ENCODE results near the gene ZNF608. TPM values are rescaled to one million over a fixed set of nuclear protein-coding genes. Genes with fewer than 3 reads are reported as not detected.

The ZNF608 gene
- total RNA-seq, 1 experiment from 2014 or later = 0.95 TPM

- Histone ChIP-seq H3K27me3 (ENCODE audit: low read length) (no peaks in the 10 kb centered on the region), H2AFZ (ENCODE audit: low read length) (no peak overlapping the region), H3K79me2 (ENCODE audit: low read length) (no peaks in the 10 kb centered on the region), H3K9ac (ENCODE audit: low read length) (no peak overlapping the region), H3K9me2 (replicated peaks; ENCODE audit: low read length) (no peaks in the 10 kb centered on the region), H3K27ac (ENCODE audit: low read length) (peak overlapping the region; percentile 36; the same call in 1 of the 2 replicates), H3K36me3 (ENCODE audit: low read depth, low read length) (no peaks in the 10 kb centered on the region), H3K9me3 (ENCODE audit: low read length) (no peaks in the 10 kb centered on the region), H3K4me3 (ENCODE audit: low read length) (no peak overlapping the region), H3K4me2 (ENCODE audit: low read length) (no peak overlapping the region), H3K4me1 (ENCODE audit: insufficient read depth, low read length) (peaks cover 15% of the 10 kb centered on the region), H4K20me1 (ENCODE audit: low read length) (no peaks in the 10 kb centered on the region), H3F3A (ENCODE audit: low read length, unreplicated experiment) (no peaks in the 10 kb centered on the region)
- ATAC-seq (peak; percentile 88), DNase-seq (peak; percentile 45)
- no TSS peak for BruUV-seq (replicated peaks)
- intact Hi-C loops (cut with micrococcal nuclease) = loop anchor here (1.0 kb wide), 1 partner anchor 39 kb away; no protein-coding TSS in a partner anchor
- TF ChIP-seq CTCF (conservative IDR thresholded peaks at IDR 0.05; ENCODE audit: low read depth, low read length) = no peak
- no peak for TF ChIP-seq EZH2phosphoT487 (IDR thresholded peaks at IDR 0.05; ENCODE audit: borderline replicate concordance, low read length)
- TF ChIP-seq EZH2 (IDR thresholded peaks at IDR 0.05; ENCODE audit: low read length, unreplicated experiment) = no peak
- CTCF ChIA-PET = no interaction called here
- POLR2A ChIA-PET (ENCODE audit: unreplicated experiment) = no interaction called here
Measured at GRCh38 chr5:124789104-124789605, 42.7 kb upstream of the ZNF608 start.

- ATAC-seq (no peak), DNase-seq (peak; percentile 12)
- Histone ChIP-seq H3K9me2 (replicated peaks; ENCODE audit: low read length) (no peaks in the 10 kb centered on the region), H3K36me3 (ENCODE audit: low read depth, low read length) (no peaks in the 10 kb centered on the region), H3K27me3 (ENCODE audit: low read length) (no peaks in the 10 kb centered on the region), H4K20me1 (ENCODE audit: low read length) (no peaks in the 10 kb centered on the region), H2AFZ (ENCODE audit: low read length) (no peak overlapping the region), H3K27ac (ENCODE audit: low read length) (no peak overlapping the region), H3K4me2 (ENCODE audit: low read length) (no peak overlapping the region), H3K9ac (ENCODE audit: low read length) (no peak overlapping the region), H3K79me2 (ENCODE audit: low read length) (no peaks in the 10 kb centered on the region), H3F3A (ENCODE audit: low read length, unreplicated experiment) (no peaks in the 10 kb centered on the region), H3K4me1 (ENCODE audit: insufficient read depth, low read length) (peaks cover under 1% of the 10 kb centered on the region; the same call in 1 of the 2 replicates), H3K4me3 (ENCODE audit: low read length) (no peak overlapping the region), H3K9me3 (ENCODE audit: low read length) (no peaks in the 10 kb centered on the region)
- ChIA-PET CTCF (no interaction called here), POLR2A (ENCODE audit: unreplicated experiment) (no interaction called here)
- TF ChIP-seq CTCF (conservative IDR thresholded peaks at IDR 0.05; ENCODE audit: low read depth, low read length) = no peak
- TF ChIP-seq EZH2 (IDR thresholded peaks at IDR 0.05; ENCODE audit: low read length, unreplicated experiment) = no peak
- intact Hi-C loops (cut with micrococcal nuclease) = no loop called here
- BruUV-seq (replicated peaks) = no TSS peak
Measured at GRCh38 chr5:124783794-124784193, 37.4 kb upstream of the ZNF608 start.

- Histone ChIP-seq H3K4me3 (ENCODE audit: low read length) (no peak overlapping the region), H3F3A (ENCODE audit: low read length, unreplicated experiment) (no peaks in the 10 kb centered on the region), H3K4me2 (ENCODE audit: low read length) (no peak overlapping the region), H3K4me1 (ENCODE audit: insufficient read depth, low read length) (no peaks in the 10 kb centered on the region), H3K36me3 (ENCODE audit: low read depth, low read length) (no peaks in the 10 kb centered on the region), H2AFZ (ENCODE audit: low read length) (no peak overlapping the region), H4K20me1 (ENCODE audit: low read length) (no peaks in the 10 kb centered on the region), H3K9me3 (ENCODE audit: low read length) (no peaks in the 10 kb centered on the region), H3K9me2 (replicated peaks; ENCODE audit: low read length) (no peaks in the 10 kb centered on the region), H3K27me3 (ENCODE audit: low read length) (no peaks in the 10 kb centered on the region), H3K79me2 (ENCODE audit: low read length) (no peaks in the 10 kb centered on the region), H3K27ac (ENCODE audit: low read length) (no peak overlapping the region), H3K9ac (ENCODE audit: low read length) (no peak overlapping the region)
- DNase-seq = no peak
- no peak for ATAC-seq
- intact Hi-C loops (cut with micrococcal nuclease) = no loop called here
- POLR2A ChIA-PET (ENCODE audit: unreplicated experiment) = no interaction called here
- CTCF ChIA-PET = no interaction called here
- no peak for TF ChIP-seq CTCF (conservative IDR thresholded peaks at IDR 0.05; ENCODE audit: low read depth, low read length)
- no peak for TF ChIP-seq EZH2phosphoT487 (IDR thresholded peaks at IDR 0.05; ENCODE audit: borderline replicate concordance, low read length)
- no TSS peak for BruUV-seq (replicated peaks)
Measured at GRCh38 chr5:124783285-124783684, 36.8 kb upstream of the ZNF608 start.

Data from PC-3 (cell line).